WTC11 (cell line): ENCODE data around the gene CCDC3.

Experiments
- AFF4 ChIP-seq: sonication (generic); formaldehyde crosslinking; IDR thresholded peaks from 2 replicates; pipeline ENCODE4 v1.8.1; 2023; ENCODE audit warnings: mild to moderate bottlenecking, missing genetic modification reagents, borderline replicate concordance
- ATF3 ChIP-seq: sonication (generic); formaldehyde crosslinking; conservative IDR thresholded peaks from 2 replicates; pipeline ENCODE4 v1.8.1; 2022; ENCODE audit warnings: mild to moderate bottlenecking, missing genetic modification reagents
- CREB1 ChIP-seq: sonication (generic); formaldehyde crosslinking; IDR thresholded peaks from 2 replicates; pipeline ENCODE4 v1.8.0; 2023; ENCODE audit warnings: mild to moderate bottlenecking, missing genetic modification reagents
- CTCF ChIP-seq: fragments of 200-600 bp; IDR thresholded peaks from 2 replicates; pipeline ENCODE4 v1.8.0; 2022; ENCODE audit warnings: antibody characterized with exemption
- GRHL2 ChIP-seq: fragments of 250-450 bp; sonication (Bioruptor Pico); IDR thresholded peaks from 2 replicates; pipeline ENCODE4 v1.8.0; 2022; ENCODE audit warnings: mild to moderate bottlenecking, moderate library complexity; ENCODE audit not compliant: insufficient replicate concordance, severe bottlenecking
- NR3C1 ChIP-seq: sonication (generic); formaldehyde crosslinking; conservative IDR thresholded peaks from 2 replicates; pipeline ENCODE4 v1.8.1; 2023; ENCODE audit warnings: low read depth, mild to moderate bottlenecking, missing genetic modification reagents
- ZNF263 ChIP-seq: sonication (generic); formaldehyde crosslinking; IDR thresholded peaks from 2 replicates; pipeline ENCODE4 v1.8.1; 2022; ENCODE audit warnings: low read depth, mild to moderate bottlenecking, moderate library complexity, missing genetic modification reagents
- ZNF317 ChIP-seq: sonication (generic); formaldehyde crosslinking; IDR thresholded peaks from 2 replicates; pipeline ENCODE4 v1.8.1; 2023; ENCODE audit warnings: low read depth, mild to moderate bottlenecking, moderate library complexity, missing genetic modification reagents, borderline replicate concordance
- TF ChIP-seq, protein P1 (sequence below): sonication (generic); formaldehyde crosslinking; IDR thresholded peaks from 2 replicates; pipeline ENCODE4 v1.8.0; 2022; ENCODE audit warnings: mild to moderate bottlenecking, missing genetic modification reagents
- TF ChIP-seq, protein P2 (sequence below): sonication (generic); formaldehyde crosslinking; IDR thresholded peaks from 2 replicates; pipeline ENCODE4 v1.8.0; 2022; ENCODE audit warnings: mild to moderate bottlenecking, missing genetic modification reagents

GRCh38 chr10:12938271-12938670, 63.2 kb downstream of the CCDC3 start:
- TF ChIP-seq CTCF (no peak), ZNF317 (no peak), CREB1 (CRISPR knock-in tag) (no peak), NR3C1 (CRISPR knock-in tag) (no peak), AFF4 (CRISPR knock-in tag) (no peak), GRHL2 (CRISPR knock-in tag) (no peak), ATF3 (CRISPR knock-in tag) (no peak), ZNF263 (CRISPR knock-in tag) (no peak)
- TF ChIP-seq, protein P1, sequence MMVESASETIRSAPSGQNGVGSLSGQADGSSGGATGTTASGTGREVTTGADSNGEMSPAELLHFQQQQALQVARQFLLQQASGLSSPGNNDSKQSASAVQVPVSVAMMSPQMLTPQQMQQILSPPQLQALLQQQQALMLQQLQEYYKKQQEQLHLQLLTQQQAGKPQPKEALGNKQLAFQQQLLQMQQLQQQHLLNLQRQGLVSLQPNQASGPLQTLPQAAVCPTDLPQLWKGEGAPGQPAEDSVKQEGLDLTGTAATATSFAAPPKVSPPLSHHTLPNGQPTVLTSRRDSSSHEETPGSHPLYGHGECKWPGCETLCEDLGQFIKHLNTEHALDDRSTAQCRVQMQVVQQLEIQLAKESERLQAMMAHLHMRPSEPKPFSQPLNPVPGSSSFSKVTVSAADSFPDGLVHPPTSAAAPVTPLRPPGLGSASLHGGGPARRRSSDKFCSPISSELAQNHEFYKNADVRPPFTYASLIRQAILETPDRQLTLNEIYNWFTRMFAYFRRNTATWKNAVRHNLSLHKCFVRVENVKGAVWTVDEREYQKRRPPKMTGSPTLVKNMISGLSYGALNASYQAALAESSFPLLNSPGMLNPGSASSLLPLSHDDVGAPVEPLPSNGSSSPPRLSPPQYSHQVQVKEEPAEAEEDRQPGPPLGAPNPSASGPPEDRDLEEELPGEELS (CRISPR knock-in tag), result no peak
- TF ChIP-seq, protein P2, sequence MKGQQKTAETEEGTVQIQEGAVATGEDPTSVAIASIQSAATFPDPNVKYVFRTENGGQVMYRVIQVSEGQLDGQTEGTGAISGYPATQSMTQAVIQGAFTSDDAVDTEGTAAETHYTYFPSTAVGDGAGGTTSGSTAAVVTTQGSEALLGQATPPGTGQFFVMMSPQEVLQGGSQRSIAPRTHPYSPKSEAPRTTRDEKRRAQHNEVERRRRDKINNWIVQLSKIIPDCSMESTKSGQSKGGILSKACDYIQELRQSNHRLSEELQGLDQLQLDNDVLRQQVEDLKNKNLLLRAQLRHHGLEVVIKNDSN (CRISPR knock-in tag), result no peak
